HCT116 (cell line): ENCODE results near the gene TJAP1. TPM values are rescaled to one million over a fixed set of nuclear protein-coding genes. Genes with fewer than 3 reads are reported as not detected.
"Not testable (repeated sequence)": the region's sequence is repeated elsewhere in the genome, so short reads cannot be mapped to it uniquely, and the experiment has no call there.

ENCODE experiments used
- ATAC-seq: fragments of 200-7000 bp; cut with Tn5 transposase; 2 replicates; pipeline ENCODE4 v1.9.1; 2020; ENCODE audit warnings: mild to moderate bottlenecking, moderate library complexity
- BruUV-seq: library from RNA; stranded (reverse); fragments of 400-500 nt; replicated peaks from 2 replicates; lab custom pipeline; 2021; lab: Mats Ljungman, UMichigan
- CTCF ChIA-PET: fragments of 300-600 bp; sonication (Branson Sonifier 250); formaldehyde crosslinking; loops from one replicate; lab custom pipeline; 2021; ENCODE audit warnings: antibody characterized with exemption; lab: Charles Lee
- POLR2A ChIA-PET: fragments of 300-600, 350-600 bp; sonication (Branson Sonifier 250); formaldehyde crosslinking; loops from one replicate; lab custom pipeline; 2021; ENCODE audit warnings: antibody characterized with exemption; lab: Charles Lee
- RAD21 ChIA-PET, 2 experiments: fragments of 300-600 bp; sonication (Branson Sonifier 250); formaldehyde crosslinking; loops; one replicate each; lab custom pipeline; 2023; ENCODE audit warnings: low total read pairs in 2 of 2; ENCODE audit not compliant: uncharacterized antibody in 2 of 2, unreplicated experiment in 2 of 2, low non-redundant PET in 1 of 2; lab: Charles Lee
- DNase-seq: peaks from one replicate; pipeline ENCODE4 v3.0.0-alpha.2; 2010; ENCODE audit warnings: low read depth, low spot score
- H2AFZ ChIP-seq: fragments of 200-600 bp; shearing (Covaris generic), sonication (generic); 2 replicates; pipeline ENCODE4 v1.6.1; 2017; ENCODE audit warnings: low read depth, mixed run types, mixed read lengths, antibody characterized with exemption, low read length; ENCODE audit not compliant: poor library complexity, severe bottlenecking
- H3K27ac ChIP-seq: 2 replicates; pipeline ENCODE4 v1.5.1; 2012; ENCODE audit warnings: low read depth, low read length
- H3K27me3 ChIP-seq: fragments of 200-600 bp; sonication (generic); 2 replicates; pipeline ENCODE4 v1.6.1; 2016; ENCODE audit warnings: mixed run types, low read length, mixed read lengths; ENCODE audit not compliant: insufficient read depth
- H3K36me3 ChIP-seq, 2 experiments: fragments of 200-500 bp in 1 of 2; fragments of 200-600 bp in 1 of 2; sonication (Bioruptor generic) in 1 of 2; sonication (generic) in 1 of 2; 2 replicates each; pipeline versions ENCODE4 v1.5.1 to v1.6.1; 2014 to 2016; ENCODE audit warnings: low read length in 2 of 2, inconsistent platforms in 1 of 2, mixed read lengths in 1 of 2, mixed run types in 1 of 2; ENCODE audit not compliant: insufficient read depth in 2 of 2, control insufficient read depth in 1 of 2
- H3K4me1 ChIP-seq, 2 experiments: fragments of 200-600 bp in 1 of 2; sonication (generic) in 1 of 2; 2 replicates each; pipeline versions ENCODE4 v1.5.1 to v1.6.1; 2012 to 2017; ENCODE audit warnings: low read length in 2 of 2, inconsistent platforms in 1 of 2, mild to moderate bottlenecking in 1 of 2, mixed read lengths in 1 of 2, mixed run types in 1 of 2, moderate library complexity in 1 of 2; ENCODE audit not compliant: insufficient read depth in 2 of 2, control insufficient read depth in 1 of 2
- H3K4me2 ChIP-seq: fragments of 200-600 bp; sonication (generic); 2 replicates; pipeline ENCODE4 v1.6.1; 2017; ENCODE audit warnings: mixed run types, low read length, mixed read lengths
- H3K4me3 ChIP-seq, 2 experiments: fragments of 200-600 bp in 1 of 2; sonication (generic) in 1 of 2; replicated peaks in 1 of 2; 2 replicates each; pipeline ENCODE4 v1.5.1; 2011 to 2016; ENCODE audit warnings: low read length in 2 of 2, control low read depth in 1 of 2, low read depth in 1 of 2, mild to moderate bottlenecking in 1 of 2, mixed read lengths in 1 of 2, mixed run types in 1 of 2
- H3K79me2 ChIP-seq: fragments of 200-600 bp; sonication (generic); 2 replicates; pipeline ENCODE4 v1.6.1; 2017; ENCODE audit warnings: mild to moderate bottlenecking, mixed run types, low read length, moderate library complexity, mixed read lengths; ENCODE audit not compliant: insufficient read depth
- H3K9ac ChIP-seq: fragments of 200-600 bp; sonication (generic); 2 replicates; pipeline ENCODE4 v1.6.1; 2016; ENCODE audit warnings: low read length, mixed read lengths
- H3K9me2 ChIP-seq: fragments of 200-600 bp; sonication (generic), shearing (Covaris generic); 2 replicates; pipeline ENCODE4 v1.6.1; 2017; ENCODE audit warnings: mixed run types, mild to moderate bottlenecking, moderate library complexity; ENCODE audit not compliant: insufficient read depth
- H3K9me3 ChIP-seq, 2 experiments: fragments of 200-500 bp in 1 of 2; fragments of 200-600 bp in 1 of 2; sonication (Bioruptor generic) in 1 of 2; sonication (generic) in 1 of 2; 2 replicates each; pipeline ENCODE4 v1.6.1; 2014 to 2017; ENCODE audit warnings: low read length in 2 of 2, mixed read lengths in 2 of 2, inconsistent platforms in 1 of 2, low read depth in 1 of 2, mild to moderate bottlenecking in 1 of 2, mixed run types in 1 of 2, moderate library complexity in 1 of 2; ENCODE audit not compliant: control insufficient read depth in 1 of 2, insufficient read depth in 1 of 2
- H4K20me1 ChIP-seq: fragments of 200-600 bp; sonication (generic), shearing (Covaris generic); 2 replicates; pipeline ENCODE4 v1.6.1; 2017; ENCODE audit warnings: mixed run types, mild to moderate bottlenecking, moderate library complexity; ENCODE audit not compliant: insufficient read depth
- CEBPB ChIP-seq: IDR thresholded peaks from 2 replicates; pipeline ENCODE4 v1.6.1; 2012; ENCODE audit warnings: low read depth
- EGR1 ChIP-seq: IDR thresholded peaks from 2 replicates; pipeline ENCODE4 v1.6.1; 2012; ENCODE audit warnings: low read depth
- EZH2phosphoT487 ChIP-seq: fragments of 200-600 bp; IDR thresholded peaks from 2 replicates; pipeline ENCODE4 v1.6.1; 2018; ENCODE audit warnings: antibody characterized with exemption, borderline replicate concordance
- RAD21 ChIP-seq: IDR thresholded peaks from 2 replicates; pipeline ENCODE4 v1.6.1; 2012; ENCODE audit warnings: low read depth, mild to moderate bottlenecking
- SP1 ChIP-seq: IDR thresholded peaks from 2 replicates; pipeline ENCODE4 v1.6.1; 2012; ENCODE audit warnings: low read depth
- intact Hi-C: fragments of 100-400 bp; cut with micrococcal nuclease; formaldehyde crosslinking; loops from 2 replicates; pipeline ENCODE4 v1.10.0; 2022
- total RNA-seq: library from RNA; stranded (reverse); gene quantifications from one replicate; pipeline ENCODE4 v1.2.1, GENCODE V29; 2021; ENCODE audit not compliant: unreplicated experiment
- TF ChIP-seq, protein P1 (sequence below): IDR thresholded peaks from 2 replicates; pipeline ENCODE4 v1.6.1; 2012

Gene TJAP1
- total RNA-seq, 1 experiment from 2014 or later, result 45.2 TPM

DNA sequence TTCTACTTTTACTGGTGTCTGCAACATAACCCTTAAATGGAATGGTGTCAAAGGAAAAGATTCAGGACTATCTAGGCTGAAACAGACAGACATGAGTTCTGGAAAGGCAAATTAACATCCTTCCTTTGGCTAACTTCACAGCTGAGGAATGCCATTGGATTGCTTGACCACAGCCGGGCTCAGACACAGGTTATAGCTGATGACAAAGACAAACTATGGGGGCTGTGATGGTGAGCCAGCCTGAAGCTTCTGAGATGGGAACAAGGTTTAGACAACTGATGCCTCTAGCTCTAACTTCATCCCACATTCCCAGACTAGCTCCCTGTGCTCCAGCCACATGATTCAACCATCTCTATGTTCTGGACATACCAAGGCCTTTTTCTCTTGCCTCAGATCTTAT lies 54.8 kb downstream of the TJAP1 start:
- intact Hi-C loops, result no loop called here
- TF ChIP-seq SP1, result no peak
- TF ChIP-seq EZH2phosphoT487, result no peak
- TF ChIP-seq CEBPB, result no peak
- TF ChIP-seq, protein P1, sequence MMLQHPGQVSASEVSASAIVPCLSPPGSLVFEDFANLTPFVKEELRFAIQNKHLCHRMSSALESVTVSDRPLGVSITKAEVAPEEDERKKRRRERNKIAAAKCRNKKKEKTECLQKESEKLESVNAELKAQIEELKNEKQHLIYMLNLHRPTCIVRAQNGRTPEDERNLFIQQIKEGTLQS, result no peak
- TF ChIP-seq RAD21, result no peak
- TF ChIP-seq EGR1, result no peak
- Histone ChIP-seq H3K4me1 (no peaks in the 10 kb centered on the region), H3K79me2 (no peaks in the 10 kb centered on the region), H3K9ac (no peak overlapping the region), H4K20me1 (no peaks in the 10 kb centered on the region), H3K9me3 (no peaks in the 10 kb centered on the region), H3K27me3 (no peaks in the 10 kb centered on the region), H2AFZ (no peak overlapping the region), H3K9me2 (no peaks in the 10 kb centered on the region), H3K36me3 (peaks cover 38 to 53% of the 10 kb centered on the region in 2 experiments), H3K4me3 (no peak overlapping the region), H3K4me2 (no peak overlapping the region), H3K27ac (no peak overlapping the region)
- DNase-seq (no peak), ATAC-seq (no peak)
- POLR2A ChIA-PET, result no interaction called here
- BruUV-seq, result no TSS peak
- RAD21 ChIA-PET, result no interaction called here
- CTCF ChIA-PET, result no interaction called here

- Histone ChIP-seq H3K36me3 (peaks cover 24 to 34% of the 10 kb centered on the region in 2 experiments; a peak in 3 of 4 replicates), H3K79me2 (peaks cover 13% of the 10 kb centered on the region)
- H3K4me2 ChIP-seq, H3K4me1 ChIP-seq, H3K4me3 ChIP-seq, intact Hi-C loops, DNase-seq, H3K27me3 ChIP-seq, H3K9ac ChIP-seq, H3K9me3 ChIP-seq, BruUV-seq, H3K9me2 ChIP-seq, RAD21 ChIA-PET, H2AFZ ChIP-seq, POLR2A ChIA-PET, H4K20me1 ChIP-seq, ATAC-seq, CTCF ChIA-PET, H3K27ac ChIP-seq: not testable (repeated sequence)
Observed at GRCh38 chr6:43538986-43539385, 61.6 kb downstream of the TJAP1 start.

DNA sequence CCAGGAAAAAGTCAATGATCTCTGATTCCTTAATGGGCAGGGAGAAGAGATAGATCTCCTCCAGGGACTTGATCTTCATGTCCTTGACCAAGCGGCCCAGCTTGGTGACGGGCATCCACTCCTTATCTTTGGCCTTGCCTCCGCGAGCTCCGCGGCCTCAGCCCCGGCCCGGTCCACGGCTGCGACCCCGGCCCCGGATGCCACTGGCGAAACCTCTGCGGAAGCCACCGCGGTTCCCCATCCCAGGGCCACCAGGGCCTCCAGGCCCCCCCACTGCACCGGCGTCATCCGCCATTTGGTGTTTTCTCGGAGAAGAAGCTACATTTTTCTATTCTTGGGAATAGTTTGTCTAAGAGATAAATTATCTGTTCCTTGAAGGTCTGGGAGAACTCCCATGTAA lies 62.0 kb downstream of the TJAP1 start:
- intact Hi-C loops, result not testable (repeated sequence)

More for the DNA sequence above, 62.0 kb downstream of the TJAP1 start:
- H3K4me1 ChIP-seq, CTCF ChIA-PET, POLR2A ChIA-PET, RAD21 ChIA-PET, H3K9ac ChIP-seq, H3K9me3 ChIP-seq, H3K9me2 ChIP-seq, H2AFZ ChIP-seq, H3K27me3 ChIP-seq, H3K4me2 ChIP-seq, H3K27ac ChIP-seq, DNase-seq, H3K4me3 ChIP-seq, ATAC-seq, BruUV-seq, H4K20me1 ChIP-seq: not testable (repeated sequence)
- H3K79me2 ChIP-seq, result peaks cover 15% of the 10 kb centered on the region
- H3K36me3 ChIP-seq, result peaks cover 28 to 33% of the 10 kb centered on the region in 2 experiments; a peak in 3 of 4 replicates
